Measurements from ENCODE around the gene CALN1.

- TF ChIP-seq POLR2A (IDR thresholded peaks at IDR 0.05) (no peak), CTCF (IDR thresholded peaks at IDR 0.05) (no peak)
Observed at GRCh38 chr7:72069263-72069662, 342.9 kb downstream of the CALN1 start.
